ENCODE measurements around the gene TNC. TPM values are rescaled to one million over a fixed set of nuclear protein-coding genes. Genes with fewer than 3 reads are reported as not detected.
A peak's percentile ranks its signal among the peaks of the same experiment; 100 is the strongest.

Gene TNC
- total RNA-seq, 1 donor from 2014 or later: 18.7 TPM

GRCh38 chr9:115085773-115086377, 32.1 kb downstream of the TNC start:
- TF ChIP-seq POLR2AphosphoS5 (IDR thresholded peaks at IDR 0.05; ENCODE audit: insufficient read depth in 1 of 2, low read depth in 1 of 2) (no peak), POLR2A (IDR thresholded peaks at IDR 0.05) (no peak), CTCF (IDR thresholded peaks at IDR 0.05) (no peak)

GRCh38 chr9:115084709-115085108, 33.2 kb downstream of the TNC start:
- intact Hi-C loops (cut with DNase I): no loop called here
- no peak for TF ChIP-seq CTCF (IDR thresholded peaks at IDR 0.05)
- peak in 1 of 2 donors; percentile 69 for TF ChIP-seq POLR2AphosphoS5 (IDR thresholded peaks at IDR 0.05; ENCODE audit: insufficient read depth in 1 of 2, low read depth in 1 of 2)
- no peak for TF ChIP-seq POLR2A (IDR thresholded peaks at IDR 0.05)
- H3K27me3 ChIP-seq: no peaks in the 10 kb centered on the region
- no peak overlapping the region for H3K4me3 ChIP-seq
- H3K9me3 ChIP-seq: no peaks in the 10 kb centered on the region
- no peaks in the 10 kb centered on the region for H3K4me1 ChIP-seq
- no peaks in the 10 kb centered on the region for H3K36me3 ChIP-seq
- H3K27ac ChIP-seq: no peak overlapping the region
- no peak for DNase-seq (ENCODE audit: extremely low spot score in 2 of 2)

More at GRCh38 chr9:115085773-115086377, 32.1 kb downstream of the TNC start:
- DNase-seq (ENCODE audit: extremely low spot score in 2 of 2): no peak
- intact Hi-C loops (cut with DNase I): no loop called here
- no peaks in the 10 kb centered on the region for H3K9me3 ChIP-seq
- H3K36me3 ChIP-seq: no peaks in the 10 kb centered on the region
- H3K27ac ChIP-seq: no peak overlapping the region
- no peak overlapping the region for H3K4me3 ChIP-seq
- H3K27me3 ChIP-seq: no peaks in the 10 kb centered on the region
- H3K4me1 ChIP-seq: no peaks in the 10 kb centered on the region

GRCh38 chr9:115084157-115084556, 33.8 kb downstream of the TNC start:
- no peaks in the 10 kb centered on the region for H3K36me3 ChIP-seq
- intact Hi-C loops (cut with DNase I): no loop called here
- no peak for TF ChIP-seq CTCF (IDR thresholded peaks at IDR 0.05)
- no peak for TF ChIP-seq POLR2A (IDR thresholded peaks at IDR 0.05)
- no peak for TF ChIP-seq POLR2AphosphoS5 (IDR thresholded peaks at IDR 0.05; ENCODE audit: insufficient read depth in 1 of 2, low read depth in 1 of 2)
- peak overlapping the region; percentile 36 for H3K27ac ChIP-seq
- DNase-seq (ENCODE audit: extremely low spot score in 2 of 2): no peak
- H3K4me3 ChIP-seq: no peak overlapping the region
- H3K9me3 ChIP-seq: no peaks in the 10 kb centered on the region
- H3K27me3 ChIP-seq: no peaks in the 10 kb centered on the region
- H3K4me1 ChIP-seq: no peaks in the 10 kb centered on the region

GRCh38 chr9:115080242-115080641, 37.7 kb downstream of the TNC start:
- intact Hi-C loops (cut with DNase I): no loop called here
- no peak overlapping the region for H3K4me3 ChIP-seq

More at GRCh38 chr9:115080242-115080641, 37.7 kb downstream of the TNC start:
- Histone ChIP-seq H3K36me3 (no peaks in the 10 kb centered on the region), H3K27me3 (no peaks in the 10 kb centered on the region), H3K9me3 (no peaks in the 10 kb centered on the region), H3K27ac (no peak overlapping the region), H3K4me1 (no peaks in the 10 kb centered on the region)
- TF ChIP-seq CTCF (IDR thresholded peaks at IDR 0.05) (no peak), POLR2AphosphoS5 (IDR thresholded peaks at IDR 0.05; ENCODE audit: insufficient read depth in 1 of 2, low read depth in 1 of 2) (no peak), POLR2A (IDR thresholded peaks at IDR 0.05) (no peak)
- no peak for DNase-seq (ENCODE audit: extremely low spot score in 2 of 2)

Data from vagina (tissue), 2 donors.